Ascending aorta (tissue), 2 donors: Measurements from ENCODE around the gene PLEKHA5. TPM values are rescaled to one million over a fixed set of nuclear protein-coding genes. Genes with fewer than 3 reads are reported as not detected.
"Not testable (repeated sequence)": the region's sequence is repeated elsewhere in the genome, so short reads cannot be mapped to it uniquely, and the experiment has no call there.

ENCODE experiments used
- DNase-seq, 2 donors: peaks; one replicate each; pipeline ENCODE4 v3.0.0-alpha.2; 2019; ENCODE audit warnings: low spot score in 2 of 2
- H3K27ac ChIP-seq, 2 donors: fragments of 200-600 bp; sonication (generic); one replicate each; pipeline ENCODE4 v1.5.1; 2016 to 2017; ENCODE audit warnings: mild to moderate bottlenecking in 1 of 2
- H3K27me3 ChIP-seq: fragments of 200-600 bp; sonication (generic); one replicate; pipeline ENCODE4 v1.5.1; 2017
- H3K36me3 ChIP-seq, 2 donors: fragments of 200-600 bp; sonication (generic); one replicate each; pipeline ENCODE4 v1.5.1; 2016
- H3K4me1 ChIP-seq, 2 donors: fragments of 200-600 bp; sonication (generic); one replicate each; pipeline ENCODE4 v1.5.1; 2016 to 2017; ENCODE audit warnings: mild to moderate bottlenecking in 1 of 2
- H3K4me3 ChIP-seq, 2 donors: fragments of 200-600 bp; sonication (generic); one replicate each; pipeline ENCODE4 v1.5.1; 2016 to 2017; ENCODE audit warnings: mild to moderate bottlenecking in 1 of 2
- H3K9me3 ChIP-seq, 2 donors: fragments of 200-600 bp; sonication (generic); one replicate each; pipeline ENCODE4 v1.5.1; 2016
- CTCF ChIP-seq, 3 experiments: fragments of 200-600 bp in 2 of 3; fragments of 450-650 bp in 1 of 3; sonication (generic) in 2 of 3; IDR thresholded peaks; one replicate each; pipeline ENCODE4 v1.5.1; 2016 to 2019; ENCODE audit warnings: antibody characterized with exemption in 3 of 3, mild to moderate bottlenecking in 1 of 3, moderate library complexity in 1 of 3
- intact Hi-C: fragments of 100-400 bp; cut with DNase I; formaldehyde crosslinking; loops from one replicate; pipeline ENCODE4 v1.15.1; 2023
- total RNA-seq: library from RNA; depleted of rRNA; stranded (reverse); fragments of >200 nt; gene quantifications from one replicate; pipeline ENCODE4 v1.1.0, GENCODE V29; 2016

The PLEKHA5 gene
- total RNA-seq, 1 donor from 2014 or later, result 11.8 TPM

- Histone ChIP-seq H3K27me3 (no peaks in the 10 kb centered on the region), H3K9me3 (no peaks in the 10 kb centered on the region), H3K4me1 (peaks cover 0 to 6% of the 10 kb centered on the region in 2 donors), H3K36me3 (no peaks in the 10 kb centered on the region), H3K4me3 (no peak overlapping the region), H3K27ac (peak overlapping the region; percentile 16 to 48)
- intact Hi-C loops, result no loop called here
- no peak for TF ChIP-seq CTCF (IDR thresholded peaks at IDR 0.05)
- no peak for DNase-seq
Measured at GRCh38 chr12:19223695-19224094, 94.2 kb downstream of the PLEKHA5 start.

- no peaks in the 10 kb centered on the region for H3K9me3 ChIP-seq
- H3K4me1 ChIP-seq, result peaks cover 0 to 6% of the 10 kb centered on the region in 2 donors
- no peaks in the 10 kb centered on the region for H3K36me3 ChIP-seq
- no peak for TF ChIP-seq CTCF (IDR thresholded peaks at IDR 0.05)
- H3K4me3 ChIP-seq, result no peak overlapping the region
- H3K27ac ChIP-seq, result no peak overlapping the region
- no peak for DNase-seq
- H3K27me3 ChIP-seq, result no peaks in the 10 kb centered on the region
- intact Hi-C loops, result loop anchor here (5.0 kb wide), 1 partner anchor 32 kb away; no protein-coding TSS in a partner anchor
Measured at GRCh38 chr12:19224746-19225145, 95.2 kb downstream of the PLEKHA5 start.

GRCh38 chr12:19227190-19227879 is 97.8 kb downstream of the PLEKHA5 start:
- H3K9me3 ChIP-seq, result no peaks in the 10 kb centered on the region
- H3K4me3 ChIP-seq, result no peak overlapping the region
- H3K36me3 ChIP-seq, result no peaks in the 10 kb centered on the region
- no peak overlapping the region for H3K27ac ChIP-seq
- no peaks in the 10 kb centered on the region for H3K27me3 ChIP-seq
- H3K4me1 ChIP-seq, result peaks cover 0 to 12% of the 10 kb centered on the region in 2 donors
- no peak for TF ChIP-seq CTCF (IDR thresholded peaks at IDR 0.05)
- no peak for DNase-seq
- intact Hi-C loops, result loop anchor here (5.0 kb wide), 1 partner anchor 35 kb away; no protein-coding TSS in a partner anchor

- H3K27ac ChIP-seq, result no peak overlapping the region
- intact Hi-C loops, result loop anchor here (5.0 kb wide), 1 partner anchor 36 kb away; no protein-coding TSS in a partner anchor
- H3K4me3 ChIP-seq, result no peak overlapping the region
- peaks cover 0 to 12% of the 10 kb centered on the region in 2 donors for H3K4me1 ChIP-seq
- no peaks in the 10 kb centered on the region for H3K36me3 ChIP-seq
- H3K9me3 ChIP-seq, result no peaks in the 10 kb centered on the region
- no peak for TF ChIP-seq CTCF (IDR thresholded peaks at IDR 0.05)
- no peak for DNase-seq
- H3K27me3 ChIP-seq, result no peaks in the 10 kb centered on the region
Measured at GRCh38 chr12:19227880-19228210, 98.3 kb downstream of the PLEKHA5 start.

GRCh38 chr12:19229021-19229420 is 99.5 kb downstream of the PLEKHA5 start:
- peaks cover 0 to 13% of the 10 kb centered on the region in 2 donors for H3K4me1 ChIP-seq
- H3K4me3 ChIP-seq, H3K36me3 ChIP-seq, H3K27me3 ChIP-seq, H3K27ac ChIP-seq, H3K9me3 ChIP-seq, DNase-seq: not testable (repeated sequence)
- intact Hi-C loops, result loop anchor here (5.0 kb wide), 1 partner anchor 37 kb away; no protein-coding TSS in a partner anchor

GRCh38 chr12:19230299-19230866 is 100.8 kb downstream of the PLEKHA5 start:
- no peak for DNase-seq

More at GRCh38 chr12:19230299-19230866, 100.8 kb downstream of the PLEKHA5 start:
- no peaks in the 10 kb centered on the region for H3K9me3 ChIP-seq
- intact Hi-C loops, result no loop called here
- H3K4me1 ChIP-seq, result peaks cover 0 to 21% of the 10 kb centered on the region in 2 donors
- no peak for TF ChIP-seq CTCF (IDR thresholded peaks at IDR 0.05)
- no peak overlapping the region for H3K27ac ChIP-seq
- no peaks in the 10 kb centered on the region for H3K36me3 ChIP-seq
- no peak overlapping the region for H3K4me3 ChIP-seq
- H3K27me3 ChIP-seq, result no peaks in the 10 kb centered on the region
